ENCODE results near the gene SPESP1.
A peak's percentile ranks its signal among the peaks of the same experiment; 100 is the strongest.

The SPESP1 gene

GRCh38 chr15:68930268-68931022, at the start of gene SPESP1:
SPESP1 (plus strand) TSS chr15:68930525; CDS start chr15:68930654, 129 bp downstream.
- DNase-seq (ENCODE audit: low read depth): no peak

GRCh38 chr15:68885070-68885469, 45.3 kb upstream of the SPESP1 start:
- DNase-seq (ENCODE audit: low read depth): no peak

- DNase-seq (ENCODE audit: low read depth): no peak
Observed at GRCh38 chr15:68887120-68887519, 43.2 kb upstream of the SPESP1 start.

GRCh38 chr15:68887819-68888218, 42.5 kb upstream of the SPESP1 start:
- DNase-seq (ENCODE audit: low read depth): no peak

- DNase-seq (ENCODE audit: low read depth): no peak
Observed at GRCh38 chr15:68888419-68888818, 41.9 kb upstream of the SPESP1 start.

- no peak for DNase-seq (ENCODE audit: low read depth)
Observed at GRCh38 chr15:68894208-68894607, 36.1 kb upstream of the SPESP1 start.

GRCh38 chr15:68896178-68896577, 34.1 kb upstream of the SPESP1 start:
- DNase-seq (ENCODE audit: low read depth): no peak

GRCh38 chr15:68897016-68897415, 33.3 kb upstream of the SPESP1 start:
- DNase-seq (ENCODE audit: low read depth): no peak

GRCh38 chr15:68900027-68900426, 30.3 kb upstream of the SPESP1 start:
- no peak for DNase-seq (ENCODE audit: low read depth)

- no peak for DNase-seq (ENCODE audit: low read depth)
Observed at GRCh38 chr15:68907396-68907923, 22.9 kb upstream of the SPESP1 start.

- DNase-seq (ENCODE audit: low read depth): no peak
Observed at GRCh38 chr15:68909601-68910100, 20.7 kb upstream of the SPESP1 start.

GRCh38 chr15:68910341-68910740, 20.0 kb upstream of the SPESP1 start:
- DNase-seq (ENCODE audit: low read depth): no peak

- no peak for DNase-seq (ENCODE audit: low read depth)
Observed at GRCh38 chr15:68910816-68911215, 19.5 kb upstream of the SPESP1 start.

- no peak for DNase-seq (ENCODE audit: low read depth)
Observed at GRCh38 chr15:68921926-68922325, 8.4 kb upstream of the SPESP1 start.

GRCh38 chr15:68924866-68925560, 5.3 kb upstream of the SPESP1 start:
- DNase-seq (ENCODE audit: low read depth): peak; percentile 31

- no peak for DNase-seq (ENCODE audit: low read depth)
Observed at GRCh38 chr15:68933001-68933400, 2.7 kb downstream of the SPESP1 start.

- no peak for DNase-seq (ENCODE audit: low read depth)
Observed at GRCh38 chr15:68934341-68934740, 4.0 kb downstream of the SPESP1 start.

- DNase-seq (ENCODE audit: low read depth): no peak
Observed at GRCh38 chr15:68935400-68935937, 5.1 kb downstream of the SPESP1 start.

GRCh38 chr15:68939501-68939900, 9.2 kb downstream of the SPESP1 start:
- DNase-seq (ENCODE audit: low read depth): no peak

- no peak for DNase-seq (ENCODE audit: low read depth)
Observed at GRCh38 chr15:68951813-68952212, 21.5 kb downstream of the SPESP1 start.

GRCh38 chr15:68957696-68958095, 27.4 kb downstream of the SPESP1 start:
- DNase-seq (ENCODE audit: low read depth): no peak

GRCh38 chr15:68958597-68958996, 28.3 kb downstream of the SPESP1 start:
- no peak for DNase-seq (ENCODE audit: low read depth)

- no peak for DNase-seq (ENCODE audit: low read depth)
Observed at GRCh38 chr15:68962465-68962864, 32.1 kb downstream of the SPESP1 start.

Data from CMK (cell line).